Measurements from ENCODE around the gene TEKT5. TPM values are rescaled to one million over a fixed set of nuclear protein-coding genes. Genes with fewer than 3 reads are reported as not detected.
"Not testable (repeated sequence)": the region's sequence is repeated elsewhere in the genome, so short reads cannot be mapped to it uniquely, and the experiment has no call there.

The TEKT5 gene
- total RNA-seq, 4 donors from 2014 or later = 0.62 TPM; not detected in 3

- H3K27ac ChIP-seq = no peak overlapping the region
- no peaks in the 10 kb centered on the region for H3K4me1 ChIP-seq
- DNase-seq = no peak
- no peaks in the 10 kb centered on the region for H3K27me3 ChIP-seq
- no peak overlapping the region for H3K4me3 ChIP-seq
- no peaks in the 10 kb centered on the region for H3K36me3 ChIP-seq
- intact Hi-C loops (cut with DNase I; ENCODE audit: low total_unique reads) = no loop called here
- TF ChIP-seq POLR2A (IDR thresholded peaks at IDR 0.05) (no peak), CTCF (IDR thresholded peaks at IDR 0.05) (no peak)
- H3K9me3 ChIP-seq = no peaks in the 10 kb centered on the region
Measured at GRCh38 chr16:10624527-10624926, 70.2 kb downstream of the TEKT5 start.

GRCh38 chr16:10623059-10623458 lies 71.7 kb downstream of the TEKT5 start:
- Histone ChIP-seq H3K27me3 (no peaks in the 10 kb centered on the region), H3K4me1 (no peaks in the 10 kb centered on the region), H3K27ac (no peak overlapping the region), H3K9me3 (no peaks in the 10 kb centered on the region), H3K4me3 (no peak overlapping the region), H3K36me3 (no peaks in the 10 kb centered on the region)
- no peak for DNase-seq
- intact Hi-C loops (cut with DNase I; ENCODE audit: low total_unique reads) = no loop called here
- TF ChIP-seq POLR2A (IDR thresholded peaks at IDR 0.05) (no peak), CTCF (IDR thresholded peaks at IDR 0.05) (no peak)

- H3K4me3 ChIP-seq = no peak overlapping the region
- no peak overlapping the region for H3K27ac ChIP-seq
- H3K4me1 ChIP-seq = no peaks in the 10 kb centered on the region
- DNase-seq = no peak
- TF ChIP-seq POLR2A (IDR thresholded peaks at IDR 0.05) (no peak), CTCF (IDR thresholded peaks at IDR 0.05) (no peak)
- no peaks in the 10 kb centered on the region for H3K27me3 ChIP-seq
- H3K36me3 ChIP-seq = no peaks in the 10 kb centered on the region
- H3K9me3 ChIP-seq = no peaks in the 10 kb centered on the region
- intact Hi-C loops (cut with DNase I; ENCODE audit: low total_unique reads) = no loop called here
Measured at GRCh38 chr16:10622036-10622921, 72.5 kb downstream of the TEKT5 start.

- H3K9me3 ChIP-seq; H3K27ac ChIP-seq; DNase-seq; H3K36me3 ChIP-seq; intact Hi-C loops (cut with DNase I; ENCODE audit: low total_unique reads); H3K4me1 ChIP-seq; H3K4me3 ChIP-seq; H3K27me3 ChIP-seq: not testable (repeated sequence)
Measured at GRCh38 chr16:10621216-10621949, 73.3 kb downstream of the TEKT5 start.

GRCh38 chr16:10620120-10620519 lies 74.6 kb downstream of the TEKT5 start:
- H3K4me1 ChIP-seq = no peaks in the 10 kb centered on the region
- H3K36me3 ChIP-seq = no peaks in the 10 kb centered on the region
- H3K4me3 ChIP-seq = no peak overlapping the region
- H3K9me3 ChIP-seq = no peaks in the 10 kb centered on the region
- no peak for DNase-seq
- no peaks in the 10 kb centered on the region for H3K27me3 ChIP-seq
- H3K27ac ChIP-seq = no peak overlapping the region
- no peak for TF ChIP-seq POLR2A (IDR thresholded peaks at IDR 0.05)
- no peak for TF ChIP-seq CTCF (IDR thresholded peaks at IDR 0.05)
- intact Hi-C loops (cut with DNase I; ENCODE audit: low total_unique reads) = no loop called here

Data from uterus (tissue), 4 donors.